Smooth muscle cell (in vitro differentiated cells): ENCODE data around the gene SYNGR1. TPM values are rescaled to one million over a fixed set of nuclear protein-coding genes. Genes with fewer than 3 reads are reported as not detected.
"Not testable (repeated sequence)": the region's sequence is repeated elsewhere in the genome, so short reads cannot be mapped to it uniquely, and the experiment has no call there.

Experiments
- DNase-seq: peaks from one replicate; lab custom pipeline; 2025; ENCODE audit not compliant: unreplicated experiment; lab: John Stamatoyannopoulos, UW
- H2AFZ ChIP-seq: fragments of 200-600 bp; sonication (generic); 2 replicates; pipeline ENCODE4 v1.6.0; 2016; ENCODE audit warnings: antibody characterized with exemption, low read depth, mild to moderate bottlenecking
- H3F3A ChIP-seq: fragments of 200-600 bp; sonication (generic); 2 replicates; pipeline ENCODE4 v1.6.0; 2017; ENCODE audit warnings: antibody characterized with exemption, low read depth
- H3K27ac ChIP-seq: fragments of 200-600 bp; sonication (generic); 2 replicates; pipeline ENCODE4 v1.5.1; 2016; ENCODE audit warnings: low read depth, mild to moderate bottlenecking
- H3K27me3 ChIP-seq: fragments of 200-600 bp; sonication (generic); 2 replicates; pipeline ENCODE4 v1.6.1; 2016; ENCODE audit warnings: low read depth, mild to moderate bottlenecking
- H3K36me3 ChIP-seq: fragments of 200-600 bp; sonication (generic); 2 replicates; pipeline ENCODE4 v1.5.1; 2016; ENCODE audit warnings: low read depth
- H3K4me1 ChIP-seq: fragments of 200-600 bp; sonication (generic); 2 replicates; pipeline ENCODE4 v1.5.1; 2016; ENCODE audit warnings: low read depth
- H3K4me2 ChIP-seq: fragments of 200-600 bp; sonication (generic); 2 replicates; pipeline ENCODE4 v1.6.0; 2016; ENCODE audit warnings: mild to moderate bottlenecking
- H3K4me3 ChIP-seq: fragments of 200-600 bp; sonication (generic); 2 replicates; pipeline ENCODE4 v1.5.1; 2016; ENCODE audit warnings: mild to moderate bottlenecking
- H3K79me2 ChIP-seq: fragments of 200-600 bp; sonication (generic); 2 replicates; pipeline ENCODE4 v1.6.0; 2016; ENCODE audit warnings: low read depth, mild to moderate bottlenecking
- H3K9ac ChIP-seq: fragments of 200-600 bp; sonication (generic); 2 replicates; pipeline ENCODE4 v1.6.0; 2016; ENCODE audit warnings: low read depth
- H3K9me3 ChIP-seq: fragments of 200-600 bp; sonication (generic); replicated peaks from 2 replicates; pipeline ENCODE4 v1.5.1; 2016; ENCODE audit warnings: low read depth
- H4K20me1 ChIP-seq: fragments of 200-600 bp; sonication (generic); 2 replicates; pipeline ENCODE4 v1.6.0; 2016; ENCODE audit warnings: low read depth
- WGBS: methylation state at CpG from one replicate; pipeline ENCODE4 v1.1.7; 2016; ENCODE audit warnings: low lambda C conversion rate; 5-methylcytosine and 5-hydroxymethylcytosine counted together
- polyA plus RNA-seq: library from polyadenylated mRNA; unstranded; fragments of >200 nt; fragmentation: Nextera tagmentation; extraction: Ambion mirVana; gene quantifications from 2 replicates; pipeline ENCODE4 v1.2.1, GENCODE V29; 2016
- total RNA-seq: library from RNA; depleted of rRNA; stranded (reverse); fragments of >200 nt; gene quantifications from 2 replicates; pipeline ENCODE4 v1.2.3, GENCODE V29; 2014
- TF ChIP-seq, protein P1 (sequence below): fragments of 200-600 bp; sonication (generic); IDR thresholded peaks from 2 replicates; pipeline ENCODE4 v1.5.1; 2017; ENCODE audit warnings: borderline replicate concordance, mild to moderate bottlenecking, antibody characterized with exemption; ENCODE audit not compliant: insufficient read depth, poor library complexity, severe bottlenecking

SYNGR1 gene
- total and polyA plus RNA-seq, 2 experiments from 2014 or later, result 26.7 to 58.0 TPM

DNA sequence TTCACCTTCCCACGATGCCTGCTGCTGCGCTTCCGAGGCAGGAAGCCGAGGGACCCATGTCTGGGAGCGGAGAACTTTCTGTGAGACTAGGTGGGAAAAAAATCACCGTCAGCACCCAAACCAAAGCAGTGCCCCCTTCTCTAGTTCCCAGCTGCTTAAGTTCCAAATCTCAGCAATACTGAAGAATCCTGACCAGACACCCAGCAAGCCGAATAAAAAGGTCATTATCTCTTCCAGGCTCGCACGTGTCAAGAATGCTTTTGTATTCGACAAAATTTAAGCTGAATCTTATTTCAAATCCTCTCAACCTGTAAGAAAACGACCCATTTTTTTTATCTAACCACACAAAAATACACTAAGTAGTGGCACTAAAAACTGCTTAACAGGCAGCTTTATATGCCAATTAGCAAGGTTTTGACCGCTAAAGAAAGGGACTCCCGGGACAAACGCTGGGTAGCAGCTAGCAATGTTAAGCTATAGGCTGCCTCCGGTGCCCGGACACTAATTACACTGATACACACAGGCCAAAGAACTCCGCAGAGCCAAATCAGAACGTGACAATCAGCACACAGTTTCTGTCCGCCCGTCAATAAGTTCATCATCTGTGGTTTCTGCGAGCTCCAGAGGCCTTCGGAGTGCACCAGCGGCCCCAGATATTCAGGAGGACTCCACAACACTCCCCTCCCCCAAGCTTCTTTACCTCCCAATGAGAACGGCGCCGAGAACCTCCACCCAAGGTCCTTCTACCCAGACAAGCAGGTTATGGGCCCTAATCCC is 31.1 kb upstream of the SYNGR1 start:
- Histone ChIP-seq H3K79me2 (peaks cover 54% of the 10 kb centered on the region), H3K27ac (peak overlapping the region; percentile 94), H3K27me3 (no peaks in the 10 kb centered on the region), H4K20me1 (peaks cover 56% of the 10 kb centered on the region), H3F3A (peaks cover 45% of the 10 kb centered on the region), H2AFZ (no peak overlapping the region), H3K4me2 (peak overlapping the region; percentile 98), H3K4me3 (peak overlapping the region; percentile 94), H3K9ac (peak overlapping the region; percentile 89), H3K36me3 (no peaks in the 10 kb centered on the region), H3K4me1 (peaks cover 30% of the 10 kb centered on the region), H3K9me3 (no peaks in the 10 kb centered on the region)
- TF ChIP-seq, protein P1, sequence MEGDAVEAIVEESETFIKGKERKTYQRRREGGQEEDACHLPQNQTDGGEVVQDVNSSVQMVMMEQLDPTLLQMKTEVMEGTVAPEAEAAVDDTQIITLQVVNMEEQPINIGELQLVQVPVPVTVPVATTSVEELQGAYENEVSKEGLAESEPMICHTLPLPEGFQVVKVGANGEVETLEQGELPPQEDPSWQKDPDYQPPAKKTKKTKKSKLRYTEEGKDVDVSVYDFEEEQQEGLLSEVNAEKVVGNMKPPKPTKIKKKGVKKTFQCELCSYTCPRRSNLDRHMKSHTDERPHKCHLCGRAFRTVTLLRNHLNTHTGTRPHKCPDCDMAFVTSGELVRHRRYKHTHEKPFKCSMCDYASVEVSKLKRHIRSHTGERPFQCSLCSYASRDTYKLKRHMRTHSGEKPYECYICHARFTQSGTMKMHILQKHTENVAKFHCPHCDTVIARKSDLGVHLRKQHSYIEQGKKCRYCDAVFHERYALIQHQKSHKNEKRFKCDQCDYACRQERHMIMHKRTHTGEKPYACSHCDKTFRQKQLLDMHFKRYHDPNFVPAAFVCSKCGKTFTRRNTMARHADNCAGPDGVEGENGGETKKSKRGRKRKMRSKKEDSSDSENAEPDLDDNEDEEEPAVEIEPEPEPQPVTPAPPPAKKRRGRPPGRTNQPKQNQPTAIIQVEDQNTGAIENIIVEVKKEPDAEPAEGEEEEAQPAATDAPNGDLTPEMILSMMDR, result no peak
- DNase-seq, result no peak
- WGBS, result 2% methylated on average over 26 of the region's 26 CpGs

DNA sequence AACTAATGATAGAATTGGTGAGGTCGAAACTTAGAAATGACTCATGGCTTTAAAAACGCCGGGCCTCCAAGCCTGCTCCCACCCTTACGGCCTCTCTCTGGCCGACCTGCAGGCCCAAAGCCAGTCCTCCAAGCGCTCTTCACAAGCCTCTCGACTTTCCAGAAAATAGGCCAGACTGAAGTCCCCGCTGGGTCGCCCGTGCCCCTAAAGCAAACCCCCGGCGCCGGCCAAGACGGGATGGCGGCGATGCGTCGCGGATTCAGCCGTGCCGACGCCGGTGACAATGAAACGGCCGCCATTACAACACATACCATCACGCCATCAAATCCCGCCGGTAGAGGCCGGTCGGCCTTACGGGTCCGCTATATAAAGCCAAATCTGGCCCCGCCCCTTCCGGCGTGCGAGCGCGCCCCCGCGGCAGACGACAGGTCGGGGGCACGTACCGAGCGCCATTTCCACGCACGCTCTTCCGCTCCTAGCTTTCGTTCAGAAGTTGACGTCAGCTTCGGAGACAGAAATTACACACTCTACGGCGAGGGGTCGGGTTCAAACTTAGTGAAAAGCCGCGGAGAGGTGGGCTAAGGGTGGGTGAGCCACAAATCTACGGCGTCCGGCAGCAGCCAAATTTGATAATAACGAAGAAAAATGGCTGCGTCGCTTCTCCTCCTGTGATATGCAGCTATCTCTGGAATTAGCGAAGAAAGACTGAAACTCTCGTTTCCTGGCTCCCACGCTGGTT is 30.3 kb upstream of the SYNGR1 start, which contains the start of gene RPL3:
Gene RPL3 (minus strand): TSS at position 340 of the 739 bp plus-strand sequence. CDS start 26 bp downstream, at position 314.
- DNase-seq, result peak; percentile 90
- H3K36me3 ChIP-seq, result no peaks in the 10 kb centered on the region
- H3K4me1 ChIP-seq, result peaks cover 30% of the 10 kb centered on the region
- WGBS, result under 1% methylated on average over 65 of the region's 65 CpGs
- H3K9ac ChIP-seq, result peak within 1 kb of the TSS; percentile 89
- TF ChIP-seq, protein P1, result no peak
- H3K4me3 ChIP-seq, result peak within 1 kb of the TSS; percentile 94
- H3F3A ChIP-seq, result peaks cover 37% of the 10 kb centered on the region
- peaks cover 47% of the 10 kb centered on the region for H3K79me2 ChIP-seq
- peak within 1 kb of the TSS; percentile 98 for H3K4me2 ChIP-seq
- peak within 1 kb of the TSS; percentile 94 for H3K27ac ChIP-seq
- no peaks in the 10 kb centered on the region for H3K9me3 ChIP-seq
- H2AFZ ChIP-seq, result peak within 1 kb of the TSS; percentile 71
- no peaks in the 10 kb centered on the region for H3K27me3 ChIP-seq
- H4K20me1 ChIP-seq, result peaks cover 49% of the 10 kb centered on the region

DNA sequence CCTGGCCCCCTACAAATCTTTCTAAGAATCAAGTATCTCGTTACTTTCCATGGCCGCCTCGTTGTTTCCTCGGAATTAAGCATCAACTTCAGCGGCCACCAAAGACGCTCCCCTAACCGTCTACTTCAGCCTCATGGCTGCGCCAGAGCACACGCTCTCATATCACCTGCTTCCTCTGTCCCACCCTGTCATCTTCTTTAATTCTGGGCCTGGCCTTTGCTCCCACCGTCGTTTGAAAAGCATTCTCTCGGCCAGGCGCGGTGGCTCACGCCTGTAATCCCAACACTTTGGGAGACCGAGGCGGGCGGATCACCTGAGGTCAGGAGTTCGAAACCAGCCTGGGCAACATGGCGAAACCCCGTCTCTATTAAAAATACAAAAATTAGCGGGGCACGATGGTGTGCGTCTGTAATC is 29.2 kb upstream of the SYNGR1 start:
- DNase-seq, H3K36me3 ChIP-seq, H3K27me3 ChIP-seq, H2AFZ ChIP-seq, H3K9me3 ChIP-seq, H3K9ac ChIP-seq: not testable (repeated sequence)
- H3F3A ChIP-seq, result peaks cover 28% of the 10 kb centered on the region
- peaks cover 35% of the 10 kb centered on the region for H3K79me2 ChIP-seq
- H3K27ac ChIP-seq, result peak overlapping the region; percentile 94
- peak overlapping the region; percentile 94 for H3K4me3 ChIP-seq
- peak overlapping the region; percentile 98 for H3K4me2 ChIP-seq
- 87% methylated on average over 23 of the region's 24 CpGs for WGBS
- peaks cover 23% of the 10 kb centered on the region for H3K4me1 ChIP-seq
- peaks cover 37% of the 10 kb centered on the region for H4K20me1 ChIP-seq

DNA sequence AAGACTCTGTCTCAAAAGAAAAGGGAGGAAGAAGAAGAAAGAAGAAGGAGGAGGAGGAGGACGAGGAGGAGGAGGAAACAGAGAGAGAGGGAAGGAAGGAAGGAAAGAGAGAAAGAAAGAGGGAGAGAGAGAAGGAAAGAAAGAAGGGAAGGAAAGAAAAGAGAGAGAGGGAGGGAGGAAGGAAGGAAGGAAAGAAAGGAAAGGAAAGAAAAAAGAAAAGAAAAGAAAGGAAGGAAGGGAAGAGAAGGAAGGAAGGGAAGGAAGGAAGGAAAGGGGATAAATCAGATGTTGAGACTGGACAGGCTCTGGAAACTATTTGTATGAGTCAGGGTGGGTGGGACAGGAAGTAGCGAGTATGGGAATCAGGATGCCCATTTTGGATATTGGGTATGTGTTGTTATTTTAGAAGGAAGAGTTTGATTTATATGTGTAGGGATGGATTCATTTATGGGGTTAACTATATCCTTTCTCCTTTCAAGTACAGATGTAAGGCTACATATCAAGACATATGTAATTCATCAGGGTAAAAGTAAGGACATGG is 24.3 kb upstream of the SYNGR1 start:
- 76% methylated on average over 2 of the region's 2 CpGs for WGBS
- Histone ChIP-seq H2AFZ (no peak overlapping the region), H3K4me2 (no peak overlapping the region), H3K36me3 (no peaks in the 10 kb centered on the region), H3K27ac (no peak overlapping the region), H3K4me3 (no peak overlapping the region), H3K79me2 (no peaks in the 10 kb centered on the region), H4K20me1 (no peaks in the 10 kb centered on the region), H3K9ac (no peak overlapping the region), H3K4me1 (no peaks in the 10 kb centered on the region), H3K9me3 (no peaks in the 10 kb centered on the region), H3K27me3 (no peaks in the 10 kb centered on the region), H3F3A (no peaks in the 10 kb centered on the region)
- DNase-seq, result no peak
- TF ChIP-seq, protein P1, result no peak
